ENCODE data around the gene RBBP8NL.

Gene RBBP8NL

DNA sequence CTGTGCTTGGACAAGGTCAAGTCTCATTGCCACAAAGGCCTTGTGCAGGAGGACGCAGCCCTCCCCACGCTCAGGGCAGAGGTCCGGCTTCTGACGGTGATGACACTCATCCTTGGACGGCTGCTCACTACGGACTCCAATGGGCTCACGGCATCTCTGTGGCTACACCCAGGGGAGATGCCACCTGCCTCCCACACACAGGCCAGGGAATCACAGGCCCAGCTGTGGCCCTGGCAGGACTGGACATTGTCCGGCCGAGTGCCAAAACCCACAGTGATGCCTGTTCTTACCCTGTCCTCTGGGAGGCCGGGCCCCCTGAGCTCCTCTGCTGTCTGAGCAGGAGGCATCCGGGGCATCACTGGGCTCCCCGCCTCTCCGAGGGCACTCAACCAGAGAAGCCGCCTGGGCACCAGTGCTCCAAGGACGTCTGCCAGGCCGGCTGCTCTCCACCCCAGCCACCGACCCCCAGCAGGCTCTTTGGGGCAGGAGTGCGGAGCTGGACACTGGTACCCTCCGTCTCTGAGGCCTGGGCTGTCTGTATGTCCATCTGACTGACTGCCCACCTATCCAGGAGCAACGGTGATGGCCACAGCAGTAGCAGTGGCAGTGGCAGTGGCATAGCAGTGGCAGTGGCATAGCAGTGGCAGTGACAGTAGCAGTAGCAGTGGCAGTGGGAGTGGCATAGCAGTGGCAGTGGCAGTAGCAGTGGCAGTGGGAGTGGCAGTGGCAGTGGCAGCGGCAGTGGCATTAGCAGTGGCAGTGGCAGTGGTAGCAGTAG, 1.9 kb downstream of the RBBP8NL start:
- Histone ChIP-seq H3K4me1 (ENCODE audit: insufficient read depth, low read length) (peaks cover 5% of the 10 kb centered on the region), H3K4me3 (ENCODE audit: low read length) (no peak overlapping the region), H3K9me3 (ENCODE audit: insufficient read depth, low read depth, low read length) (no peaks in the 10 kb centered on the region), H3K9ac (ENCODE audit: low read depth, low read length) (no peak overlapping the region), H3K36me3 (ENCODE audit: insufficient read depth, low read length) (no peaks in the 10 kb centered on the region), H3K27me3 (ENCODE audit: insufficient read depth, low read length) (no peaks in the 10 kb centered on the region), H3K27ac (ENCODE audit: low read depth, low read length) (no peak overlapping the region)
- 96% methylated on average over 21 of the region's 21 CpGs for WGBS

- no peaks in the 10 kb centered on the region for H3K36me3 ChIP-seq (ENCODE audit: insufficient read depth, low read length)
- no peak overlapping the region for H3K4me3 ChIP-seq (ENCODE audit: low read length)
- no peaks in the 10 kb centered on the region for H3K9me3 ChIP-seq (ENCODE audit: insufficient read depth, low read depth, low read length)
- H3K27ac ChIP-seq (ENCODE audit: low read depth, low read length) = no peak overlapping the region
- H3K4me1 ChIP-seq (ENCODE audit: insufficient read depth, low read length) = peaks cover 5% of the 10 kb centered on the region
- H3K27me3 ChIP-seq (ENCODE audit: insufficient read depth, low read length) = no peaks in the 10 kb centered on the region
- WGBS = 84% methylated on average over 23 of the region's 23 CpGs
- no peak overlapping the region for H3K9ac ChIP-seq (ENCODE audit: low read depth, low read length)
Measured at GRCh38 chr20:62424249-62425107, 2.9 kb downstream of the RBBP8NL start.

DNA sequence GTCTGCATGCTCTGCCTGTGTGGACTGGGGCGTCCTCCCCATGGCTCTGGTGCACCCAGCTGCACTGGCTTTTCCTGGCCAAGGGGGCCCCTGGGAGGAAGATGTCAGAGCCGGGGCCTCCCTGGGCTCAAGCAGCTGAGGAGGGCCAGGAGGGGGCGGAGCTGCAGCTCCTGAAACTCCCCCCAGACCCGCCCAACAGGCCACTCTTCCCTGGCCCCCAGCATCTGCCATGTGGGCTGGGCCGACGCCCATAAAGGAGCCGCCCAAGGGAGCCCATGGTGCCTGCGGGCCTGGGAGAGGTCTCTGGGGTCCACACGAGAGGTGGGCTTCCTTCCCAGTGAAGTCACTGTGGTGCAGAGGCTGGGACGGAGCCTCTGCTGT, 4.0 kb downstream of the RBBP8NL start:
- no peaks in the 10 kb centered on the region for H3K36me3 ChIP-seq (ENCODE audit: insufficient read depth, low read length)

GRCh38 chr20:62422636-62423325, 4.6 kb downstream of the RBBP8NL start:
- Histone ChIP-seq H3K4me3 (ENCODE audit: low read length) (no peak overlapping the region), H3K9me3 (ENCODE audit: insufficient read depth, low read depth, low read length) (no peaks in the 10 kb centered on the region), H3K9ac (ENCODE audit: low read depth, low read length) (no peak overlapping the region), H3K36me3 (ENCODE audit: insufficient read depth, low read length) (no peaks in the 10 kb centered on the region), H3K4me1 (ENCODE audit: insufficient read depth, low read length) (peaks cover 5% of the 10 kb centered on the region), H3K27me3 (ENCODE audit: insufficient read depth, low read length) (no peaks in the 10 kb centered on the region), H3K27ac (ENCODE audit: low read depth, low read length) (no peak overlapping the region)
- WGBS = 95% methylated on average over 18 of the region's 20 CpGs

More for the DNA sequence above, 4.0 kb downstream of the RBBP8NL start:
- no peak overlapping the region for H3K4me3 ChIP-seq (ENCODE audit: low read length)
- peaks cover 5% of the 10 kb centered on the region for H3K4me1 ChIP-seq (ENCODE audit: insufficient read depth, low read length)
- 81% methylated on average over 10 of the region's 10 CpGs for WGBS
- no peak overlapping the region for H3K9ac ChIP-seq (ENCODE audit: low read depth, low read length)
- no peaks in the 10 kb centered on the region for H3K9me3 ChIP-seq (ENCODE audit: insufficient read depth, low read depth, low read length)
- H3K27ac ChIP-seq (ENCODE audit: low read depth, low read length) = no peak overlapping the region
- H3K27me3 ChIP-seq (ENCODE audit: insufficient read depth, low read length) = no peaks in the 10 kb centered on the region

DNA sequence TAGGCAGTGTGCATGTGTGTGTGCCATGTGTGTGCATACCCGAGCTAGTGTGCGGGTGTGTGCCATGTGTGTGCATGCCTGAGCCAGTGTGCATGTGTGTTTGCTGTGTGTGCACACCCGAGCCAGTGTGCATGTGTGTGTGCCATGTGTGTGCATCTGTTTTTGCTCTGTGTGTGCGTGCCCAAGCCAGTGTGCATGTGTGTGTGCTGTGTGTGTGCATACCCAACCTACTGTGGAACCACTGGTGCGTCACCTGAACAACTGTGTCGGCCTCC, 5.7 kb downstream of the RBBP8NL start:
- 97% methylated on average over 6 of the region's 6 CpGs for WGBS

GRCh38 chr20:62420846-62421715, 6.3 kb downstream of the RBBP8NL start:
- no peak overlapping the region for H3K4me3 ChIP-seq (ENCODE audit: low read length)
- H3K36me3 ChIP-seq (ENCODE audit: insufficient read depth, low read length) = no peaks in the 10 kb centered on the region
- WGBS = 87% methylated on average over 24 of the region's 24 CpGs
- H3K9me3 ChIP-seq (ENCODE audit: insufficient read depth, low read depth, low read length) = no peaks in the 10 kb centered on the region
- no peaks in the 10 kb centered on the region for H3K27me3 ChIP-seq (ENCODE audit: insufficient read depth, low read length)
- no peaks in the 10 kb centered on the region for H3K4me1 ChIP-seq (ENCODE audit: insufficient read depth, low read length)
- H3K9ac ChIP-seq (ENCODE audit: low read depth, low read length) = no peak overlapping the region
- H3K27ac ChIP-seq (ENCODE audit: low read depth, low read length) = no peak overlapping the region

More for the DNA sequence above, 5.7 kb downstream of the RBBP8NL start:
- Histone ChIP-seq H3K36me3 (ENCODE audit: insufficient read depth, low read length) (no peaks in the 10 kb centered on the region), H3K4me3 (ENCODE audit: low read length) (no peak overlapping the region), H3K9me3 (ENCODE audit: insufficient read depth, low read depth, low read length) (no peaks in the 10 kb centered on the region), H3K9ac (ENCODE audit: low read depth, low read length) (no peak overlapping the region), H3K27ac (ENCODE audit: low read depth, low read length) (no peak overlapping the region), H3K27me3 (ENCODE audit: insufficient read depth, low read length) (no peaks in the 10 kb centered on the region), H3K4me1 (ENCODE audit: insufficient read depth, low read length) (no peaks in the 10 kb centered on the region)

GRCh38 chr20:62419759-62420158, 7.6 kb downstream of the RBBP8NL start:
- H3K9me3 ChIP-seq (ENCODE audit: insufficient read depth, low read depth, low read length) = no peaks in the 10 kb centered on the region
- H3K27ac ChIP-seq (ENCODE audit: low read depth, low read length) = no peak overlapping the region
- no peaks in the 10 kb centered on the region for H3K4me1 ChIP-seq (ENCODE audit: insufficient read depth, low read length)
- no peaks in the 10 kb centered on the region for H3K36me3 ChIP-seq (ENCODE audit: insufficient read depth, low read length)
- no peaks in the 10 kb centered on the region for H3K27me3 ChIP-seq (ENCODE audit: insufficient read depth, low read length)
- H3K9ac ChIP-seq (ENCODE audit: low read depth, low read length) = no peak overlapping the region
- 94% methylated on average over 9 of the region's 9 CpGs for WGBS
- H3K4me3 ChIP-seq (ENCODE audit: low read length) = no peak overlapping the region

DNA sequence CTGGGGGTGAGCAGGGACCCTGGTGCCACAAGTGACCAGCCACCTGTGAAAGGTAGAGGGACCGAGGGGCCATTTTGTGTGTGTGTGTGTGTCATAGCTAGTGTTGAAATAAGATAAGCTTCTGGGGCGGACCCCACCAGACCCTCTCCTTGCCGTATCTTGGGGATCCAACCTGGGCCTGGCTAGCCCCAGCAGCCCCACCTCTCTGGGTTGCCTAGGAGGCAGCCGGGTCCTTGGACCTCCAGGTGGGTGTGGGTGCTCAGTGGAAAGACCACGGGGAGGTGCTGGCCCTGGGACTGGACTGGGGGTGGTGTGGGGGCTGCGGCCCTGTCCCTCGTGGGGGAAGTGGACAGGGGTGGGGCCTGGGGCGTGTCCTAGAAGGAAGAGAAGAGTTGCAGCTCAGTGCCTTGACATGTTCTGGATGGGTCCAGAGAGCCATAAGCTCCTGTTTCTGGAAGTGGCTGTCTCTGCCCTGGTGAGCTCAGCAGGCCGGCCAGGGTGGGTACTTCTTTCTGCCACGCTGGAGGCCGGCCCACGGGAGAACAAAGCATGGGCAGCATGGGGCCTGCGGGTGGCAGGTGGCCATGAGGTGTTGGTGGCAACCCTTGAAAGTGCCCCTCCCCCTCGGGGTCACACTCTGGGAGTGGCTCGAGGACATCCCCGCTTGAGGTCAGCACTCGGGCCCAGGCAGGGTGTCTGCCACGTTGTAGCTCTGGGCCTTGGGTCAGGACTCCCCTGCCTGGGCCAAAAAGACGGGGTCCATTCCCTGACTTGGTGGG, 8.4 kb downstream of the RBBP8NL start:
- no peaks in the 10 kb centered on the region for H3K4me1 ChIP-seq (ENCODE audit: insufficient read depth, low read length)
- H3K27ac ChIP-seq (ENCODE audit: low read depth, low read length) = no peak overlapping the region
- H3K4me3 ChIP-seq (ENCODE audit: low read length) = no peak overlapping the region
- no peaks in the 10 kb centered on the region for H3K9me3 ChIP-seq (ENCODE audit: insufficient read depth, low read depth, low read length)
- 91% methylated on average over 19 of the region's 19 CpGs for WGBS
- H3K36me3 ChIP-seq (ENCODE audit: insufficient read depth, low read length) = no peaks in the 10 kb centered on the region
- no peak overlapping the region for H3K9ac ChIP-seq (ENCODE audit: low read depth, low read length)
- no peaks in the 10 kb centered on the region for H3K27me3 ChIP-seq (ENCODE audit: insufficient read depth, low read length)

- Histone ChIP-seq H3K36me3 (ENCODE audit: insufficient read depth, low read length) (no peaks in the 10 kb centered on the region), H3K9ac (ENCODE audit: low read depth, low read length) (no peak overlapping the region), H3K4me3 (ENCODE audit: low read length) (no peak overlapping the region), H3K4me1 (ENCODE audit: insufficient read depth, low read length) (no peaks in the 10 kb centered on the region), H3K27me3 (ENCODE audit: insufficient read depth, low read length) (no peaks in the 10 kb centered on the region), H3K9me3 (ENCODE audit: insufficient read depth, low read depth, low read length) (no peaks in the 10 kb centered on the region), H3K27ac (ENCODE audit: low read depth, low read length) (no peak overlapping the region)
- 92% methylated on average over 25 of the region's 25 CpGs for WGBS
Measured at GRCh38 chr20:62417981-62418708, 9.2 kb downstream of the RBBP8NL start.

All from HUES64 (cell line).